ENCODE measurements around the gene B3GALT5. TPM values are rescaled to one million over a fixed set of nuclear protein-coding genes. Genes with fewer than 3 reads are reported as not detected.

The B3GALT5 gene
- total RNA-seq, 1 experiment from 2014 or later, result 0.18 TPM

GRCh38 chr21:39637197-39637970 lies 24.6 kb downstream of the B3GALT5 start:
- no peak for DNase-seq
- peaks cover 16% of the 10 kb centered on the region for H3K4me1 ChIP-seq
- no peaks in the 10 kb centered on the region for H3K27me3 Mint-ChIP-seq (ENCODE audit: insufficient read depth, unreplicated experiment)
- intact Hi-C loops (cut with micrococcal nuclease; ENCODE audit: unreplicated experiment), result no loop called here
- no peaks in the 10 kb centered on the region for H3K36me3 Mint-ChIP-seq (ENCODE audit: insufficient read depth, unreplicated experiment)
- H3K9me3 ChIP-seq, result no peaks in the 10 kb centered on the region
- peaks cover 20% of the 10 kb centered on the region for H3K4me1 Mint-ChIP-seq (ENCODE audit: low read depth, unreplicated experiment)
- no peaks in the 10 kb centered on the region for H3K9me3 Mint-ChIP-seq (ENCODE audit: unreplicated experiment)
- H3K36me3 ChIP-seq (ENCODE audit: control insufficient read depth, insufficient read depth, low read length), result no peaks in the 10 kb centered on the region
- H3K4me3 Mint-ChIP-seq (ENCODE audit: unreplicated experiment), result no peak overlapping the region
- TF ChIP-seq CTCF (IDR thresholded peaks at IDR 0.05; ENCODE audit: insufficient read depth in 1 of 2, low read depth in 1 of 2, low read length in 1 of 2, severe bottlenecking in 1 of 2, unreplicated experiment in 1 of 2), result no peak
- no peaks in the 10 kb centered on the region for H3K27me3 ChIP-seq (replicated peaks; ENCODE audit: control insufficient read depth, insufficient read depth, low read length)
- no TSS peak for BruUV-seq (replicated peaks)
- no peak overlapping the region for H3K4me3 ChIP-seq (ENCODE audit: low read depth, low read length)
- ChIA-PET POLR2A (no interaction called here), CTCF (no interaction called here)
- H3K27ac Mint-ChIP-seq (ENCODE audit: unreplicated experiment), result no peak overlapping the region

GRCh38 chr21:39637971-39638240 lies 25.2 kb downstream of the B3GALT5 start:
- Histone ChIP-seq H3K27me3 (replicated peaks; ENCODE audit: control insufficient read depth, insufficient read depth, low read length) (no peaks in the 10 kb centered on the region), H3K36me3 (ENCODE audit: control insufficient read depth, insufficient read depth, low read length) (no peaks in the 10 kb centered on the region), H3K9me3 (no peaks in the 10 kb centered on the region), H3K4me3 (ENCODE audit: low read depth, low read length) (no peak overlapping the region), H3K4me1 (peaks cover 11% of the 10 kb centered on the region)
- no peak for DNase-seq
- Mint-ChIP-seq H3K36me3 (ENCODE audit: insufficient read depth, unreplicated experiment) (no peaks in the 10 kb centered on the region), H3K27me3 (ENCODE audit: insufficient read depth, unreplicated experiment) (no peaks in the 10 kb centered on the region), H3K27ac (ENCODE audit: unreplicated experiment) (no peak overlapping the region), H3K4me1 (ENCODE audit: low read depth, unreplicated experiment) (peaks cover 15% of the 10 kb centered on the region), H3K9me3 (ENCODE audit: unreplicated experiment) (no peaks in the 10 kb centered on the region), H3K4me3 (ENCODE audit: unreplicated experiment) (no peak overlapping the region)
- intact Hi-C loops (cut with micrococcal nuclease; ENCODE audit: unreplicated experiment), result no loop called here
- no TSS peak for BruUV-seq (replicated peaks)
- no peak for TF ChIP-seq CTCF (IDR thresholded peaks at IDR 0.05; ENCODE audit: insufficient read depth in 1 of 2, low read depth in 1 of 2, low read length in 1 of 2, severe bottlenecking in 1 of 2, unreplicated experiment in 1 of 2)
- CTCF ChIA-PET, result no interaction called here
- POLR2A ChIA-PET, result no interaction called here

- intact Hi-C loops (cut with micrococcal nuclease; ENCODE audit: unreplicated experiment), result no loop called here
- POLR2A ChIA-PET, result no interaction called here
- peaks cover 11% of the 10 kb centered on the region for H3K4me1 Mint-ChIP-seq (ENCODE audit: low read depth, unreplicated experiment)
Observed at GRCh38 chr21:39638281-39638680, 25.5 kb downstream of the B3GALT5 start.

More at GRCh38 chr21:39638281-39638680, 25.5 kb downstream of the B3GALT5 start:
- TF ChIP-seq CTCF (IDR thresholded peaks at IDR 0.05; ENCODE audit: insufficient read depth in 1 of 2, low read depth in 1 of 2, low read length in 1 of 2, severe bottlenecking in 1 of 2, unreplicated experiment in 1 of 2), result no peak
- CTCF ChIA-PET, result no interaction called here
- Mint-ChIP-seq H3K27me3 (ENCODE audit: insufficient read depth, unreplicated experiment) (no peaks in the 10 kb centered on the region), H3K36me3 (ENCODE audit: insufficient read depth, unreplicated experiment) (no peaks in the 10 kb centered on the region), H3K4me3 (ENCODE audit: unreplicated experiment) (no peak overlapping the region), H3K27ac (ENCODE audit: unreplicated experiment) (no peak overlapping the region), H3K9me3 (ENCODE audit: unreplicated experiment) (no peaks in the 10 kb centered on the region)
- H3K9me3 ChIP-seq, result no peaks in the 10 kb centered on the region
- no peaks in the 10 kb centered on the region for H3K36me3 ChIP-seq (ENCODE audit: control insufficient read depth, insufficient read depth, low read length)
- DNase-seq, result no peak
- H3K4me3 ChIP-seq (ENCODE audit: low read depth, low read length), result no peak overlapping the region
- BruUV-seq (replicated peaks), result no TSS peak
- no peaks in the 10 kb centered on the region for H3K27me3 ChIP-seq (replicated peaks; ENCODE audit: control insufficient read depth, insufficient read depth, low read length)
- peaks cover 7% of the 10 kb centered on the region for H3K4me1 ChIP-seq
